HG02884 (cell line): ENCODE measurements around the gene IQCH.
"Not testable (repeated sequence)": the region's sequence is repeated elsewhere in the genome, so short reads cannot be mapped to it uniquely, and the experiment has no call there.

Experiments
- ATAC-seq: cut with Tn5 transposase; IDR thresholded peaks from one replicate; pipeline ENCODE4 v1.9.1; 2021; ENCODE audit warnings: mild to moderate bottlenecking, moderate library complexity; ENCODE audit not compliant: unreplicated experiment

Gene IQCH

DNA sequence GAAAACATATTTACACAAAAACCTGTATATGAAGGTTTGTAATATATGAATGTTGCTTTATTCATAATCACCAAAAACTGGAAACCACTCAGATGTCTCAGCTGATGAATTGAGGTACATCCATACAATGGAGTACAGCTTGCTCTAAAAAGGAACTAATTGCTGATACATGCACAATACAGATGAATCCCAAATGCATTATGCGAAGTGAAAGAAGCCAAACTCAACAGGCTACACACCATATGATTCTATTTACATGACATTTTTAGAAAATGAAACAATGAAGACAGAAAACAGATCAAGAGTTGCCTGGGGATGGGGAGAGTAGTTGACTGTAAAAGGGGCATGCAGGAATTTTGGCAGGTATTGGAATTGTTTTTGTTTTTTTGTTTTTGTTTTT lies 95.5 kb downstream of the IQCH start:
- ATAC-seq = no peak

DNA sequence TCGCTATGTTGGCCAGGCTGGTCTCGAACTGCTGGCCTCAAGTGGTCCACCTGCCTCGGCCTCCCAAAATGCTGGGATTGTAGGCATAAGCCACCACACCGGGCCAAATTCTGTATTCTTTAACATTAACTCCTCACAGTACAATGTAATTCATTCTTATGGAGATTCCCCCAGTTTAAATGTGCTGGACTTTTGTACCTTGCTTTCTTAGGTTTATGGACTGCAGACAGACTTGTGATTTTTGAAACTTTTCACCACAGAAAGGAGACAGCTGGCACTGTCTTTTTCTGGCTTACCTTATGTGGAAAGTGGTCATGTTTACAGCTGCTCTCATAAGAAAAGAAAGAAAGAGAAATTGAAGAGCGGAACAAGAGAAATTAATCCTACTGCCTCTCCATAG lies 103.8 kb downstream of the IQCH start:
- no peak for ATAC-seq

DNA sequence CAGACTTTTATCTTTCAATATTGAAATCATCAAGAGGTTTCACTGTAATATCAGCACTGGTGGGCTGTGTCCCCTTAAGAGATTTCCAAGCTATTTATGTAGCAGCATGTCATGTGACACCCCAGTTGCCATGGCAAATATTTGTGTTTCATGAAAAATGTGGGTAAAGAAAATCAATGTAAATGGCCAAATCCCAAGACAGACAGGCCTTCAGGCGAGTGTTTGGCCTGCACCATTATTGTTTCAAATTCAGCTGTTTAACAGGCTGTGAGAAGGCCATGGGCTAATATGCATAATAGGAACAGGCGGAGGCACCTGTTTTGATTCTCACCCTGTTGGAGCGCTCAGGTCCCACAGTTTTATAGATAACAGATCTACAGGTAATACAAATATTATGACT lies 104.2 kb downstream of the IQCH start:
- ATAC-seq = no peak

DNA sequence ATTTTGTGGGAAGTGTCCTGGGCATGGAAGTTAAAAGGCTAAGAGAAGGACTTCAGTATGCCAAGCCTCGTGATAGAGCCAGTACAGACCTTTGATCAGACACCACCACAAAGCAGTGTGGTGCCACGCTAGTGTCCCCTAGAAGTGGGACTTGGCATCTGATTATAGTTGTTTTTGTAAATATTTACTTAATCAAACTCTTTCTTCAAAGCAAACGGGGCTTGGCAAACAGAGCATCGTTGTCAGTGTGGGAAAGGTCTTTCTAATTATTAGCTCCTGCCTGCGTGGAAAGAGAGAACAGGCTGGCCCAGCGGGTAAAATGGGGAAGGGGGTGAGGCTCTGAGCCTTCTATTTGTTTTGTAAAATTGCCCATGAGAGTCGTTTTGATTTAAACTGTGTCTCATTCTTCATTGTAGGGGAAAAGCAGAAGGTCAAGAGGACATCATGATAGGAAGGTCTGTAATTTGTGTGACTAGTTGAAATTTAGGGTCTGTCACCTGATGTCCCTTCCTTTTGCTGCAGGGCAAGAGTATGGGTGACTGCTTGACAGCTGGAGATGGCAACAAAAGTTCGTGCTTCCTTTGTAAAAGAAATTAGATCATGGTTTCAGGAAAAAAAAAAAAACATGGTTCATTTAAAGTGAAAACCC lies 105.0 kb downstream of the IQCH start:
- no peak for ATAC-seq

DNA sequence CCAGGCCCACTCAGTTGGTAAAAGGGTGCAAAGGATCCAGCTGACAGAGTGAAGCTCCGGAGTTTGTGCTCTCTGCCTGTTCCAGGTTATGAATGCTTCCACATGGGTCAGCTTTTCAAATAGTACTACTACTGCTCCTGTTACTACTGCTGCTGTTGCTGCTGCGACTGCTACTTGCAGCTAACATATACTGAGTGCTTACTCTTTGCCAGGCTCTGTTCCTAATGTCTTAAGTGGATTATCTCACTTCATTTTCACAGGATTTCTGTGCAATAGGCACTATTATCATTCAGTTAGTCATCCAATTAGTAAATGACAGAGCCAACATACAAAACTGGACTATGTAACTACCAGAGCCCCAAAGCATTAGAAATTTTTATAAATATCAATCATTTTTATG lies 106.5 kb downstream of the IQCH start:
- no peak for ATAC-seq

DNA sequence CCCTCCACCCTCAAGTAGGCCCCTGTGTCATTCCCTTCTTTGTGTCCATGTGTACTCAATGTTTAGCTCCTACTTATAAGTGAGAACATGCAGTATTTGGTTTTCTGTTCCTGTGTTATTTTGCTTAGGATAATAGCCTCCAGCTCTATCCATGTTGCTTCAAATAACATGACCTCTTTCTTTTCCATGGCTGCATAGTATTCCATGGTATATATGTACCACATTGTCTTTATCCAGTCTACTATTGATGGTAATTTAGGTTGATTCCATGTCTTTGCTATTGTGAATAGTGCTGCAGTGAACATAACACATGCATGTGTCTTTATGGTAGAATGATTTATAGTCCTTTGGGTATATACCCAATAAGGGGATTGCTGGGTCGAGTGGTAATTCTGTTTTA lies 109.1 kb downstream of the IQCH start:
- ATAC-seq = not testable (repeated sequence)

DNA sequence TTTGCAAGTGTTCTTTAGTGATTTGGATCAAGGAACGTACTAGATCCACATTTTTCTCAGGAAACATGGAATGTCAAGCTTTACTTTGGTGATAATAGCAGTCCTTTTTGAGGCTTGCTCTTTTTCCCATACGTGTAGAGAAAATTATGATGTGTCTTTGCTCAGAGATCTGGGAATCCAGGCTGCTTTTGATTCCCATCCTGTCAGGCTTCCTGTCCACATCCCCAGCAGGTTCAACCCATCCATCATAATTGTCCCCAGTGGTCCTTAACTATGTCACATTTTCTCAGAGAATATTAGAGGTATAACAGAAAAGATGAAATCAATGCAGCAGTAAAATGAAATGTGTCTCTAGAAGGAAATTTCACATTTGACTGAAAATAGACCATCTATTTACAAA lies 111.4 kb downstream of the IQCH start:
- no peak for ATAC-seq

DNA sequence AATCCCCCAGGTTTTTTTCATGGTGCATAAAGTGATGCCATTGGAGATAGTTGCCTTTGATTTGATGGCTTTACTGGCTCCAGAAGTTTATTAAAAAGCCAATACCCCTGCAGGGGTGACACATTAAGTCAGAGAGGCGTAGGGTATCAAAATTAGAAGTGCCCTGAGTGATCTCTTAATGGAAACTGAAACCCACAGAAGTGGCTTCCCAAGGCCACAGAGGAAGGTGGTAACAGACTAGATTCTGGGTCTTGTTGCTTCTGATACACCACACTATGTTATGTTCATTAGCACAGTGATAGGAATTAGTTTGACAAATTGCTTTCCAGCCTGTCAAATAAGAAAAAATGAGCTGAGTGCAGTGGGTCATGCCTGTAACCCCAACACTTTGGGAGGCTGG lies 112.3 kb downstream of the IQCH start:
- ATAC-seq = no peak

DNA sequence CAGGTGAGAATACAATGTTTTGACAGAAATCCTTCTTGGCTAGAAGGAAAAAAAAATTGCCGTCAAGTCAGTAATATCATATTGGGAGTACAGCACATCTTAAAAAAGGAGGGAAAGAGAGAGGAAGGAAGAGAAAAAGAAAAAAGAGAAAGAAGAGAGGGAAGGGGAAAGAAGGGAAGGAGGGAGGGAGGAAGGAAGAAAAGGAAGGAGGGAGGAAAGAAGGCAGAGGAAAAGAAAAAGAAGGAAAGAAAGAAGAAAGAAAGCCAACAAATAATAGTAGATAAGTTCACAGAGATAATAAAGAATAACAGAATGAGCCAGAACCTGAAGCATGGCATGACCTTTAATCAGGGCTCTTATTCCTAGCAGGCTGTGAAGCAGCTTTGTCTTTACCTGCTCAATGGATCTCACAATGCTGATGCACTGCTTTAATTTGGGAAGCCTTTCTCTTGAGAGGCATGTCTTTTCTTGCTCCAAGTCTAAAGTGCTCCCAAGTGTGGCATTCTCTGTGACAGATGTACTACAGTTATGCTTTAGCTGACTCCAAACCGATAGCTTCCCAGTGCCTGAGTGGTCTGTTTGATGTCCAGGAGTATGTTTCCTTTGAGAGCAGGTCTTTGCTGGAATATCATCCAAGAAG lies 114.9 kb downstream of the IQCH start:
- ATAC-seq = no peak

DNA sequence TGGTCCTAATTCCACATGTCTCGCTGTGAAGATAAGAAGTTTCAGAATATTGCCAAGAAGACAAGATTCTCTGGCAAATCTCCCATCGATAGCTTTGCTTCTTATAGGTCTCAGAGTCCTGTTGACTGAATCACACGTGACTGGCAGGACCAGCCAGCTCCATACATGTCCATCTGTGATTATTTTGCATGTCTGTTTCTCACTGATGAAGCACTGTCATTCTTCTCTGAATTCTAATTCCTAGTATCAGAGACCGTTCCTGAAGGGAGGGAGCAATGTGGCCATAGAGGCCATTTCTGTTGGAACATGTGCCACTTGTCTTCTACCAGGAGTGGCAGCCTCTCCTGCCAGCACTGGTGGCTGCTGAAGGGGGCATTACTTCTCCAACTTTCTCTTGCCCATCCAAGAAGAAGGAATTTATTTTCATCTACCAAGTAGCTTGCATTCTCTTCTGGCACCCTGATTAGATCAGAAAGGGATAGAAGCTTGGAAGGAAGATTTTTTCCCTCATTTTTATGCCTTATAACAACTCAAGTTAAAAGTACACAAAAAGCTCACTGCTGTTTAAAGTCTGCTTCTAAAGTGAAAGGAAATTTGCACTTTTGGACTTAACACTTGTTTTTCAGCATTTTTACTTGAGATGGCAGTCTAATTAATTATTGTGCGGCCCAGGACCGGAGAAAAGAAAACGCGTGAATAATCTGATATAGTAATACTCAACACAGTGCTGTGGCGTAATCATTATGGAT lies 115.8 kb downstream of the IQCH start:
- no peak for ATAC-seq

DNA sequence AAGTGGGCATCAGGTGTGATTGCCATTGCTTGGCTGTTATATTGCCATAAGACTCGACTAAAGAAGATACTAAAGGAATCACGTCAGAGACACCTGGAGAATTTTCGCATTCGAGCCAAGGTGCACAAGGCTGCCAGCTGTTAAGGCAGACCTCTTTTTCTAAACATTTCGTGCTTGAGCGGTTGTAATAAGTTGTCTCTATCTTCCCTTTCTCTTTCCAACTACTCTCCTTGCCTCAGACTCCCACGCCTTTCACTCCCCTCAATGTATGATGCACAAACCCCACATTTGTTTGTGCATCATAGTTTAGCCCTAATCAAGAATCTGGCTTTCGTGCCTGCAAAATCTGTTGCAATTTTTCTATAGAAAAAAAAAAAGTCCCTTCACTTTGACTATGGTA lies 118.0 kb downstream of the IQCH start:
- no peak for ATAC-seq

DNA sequence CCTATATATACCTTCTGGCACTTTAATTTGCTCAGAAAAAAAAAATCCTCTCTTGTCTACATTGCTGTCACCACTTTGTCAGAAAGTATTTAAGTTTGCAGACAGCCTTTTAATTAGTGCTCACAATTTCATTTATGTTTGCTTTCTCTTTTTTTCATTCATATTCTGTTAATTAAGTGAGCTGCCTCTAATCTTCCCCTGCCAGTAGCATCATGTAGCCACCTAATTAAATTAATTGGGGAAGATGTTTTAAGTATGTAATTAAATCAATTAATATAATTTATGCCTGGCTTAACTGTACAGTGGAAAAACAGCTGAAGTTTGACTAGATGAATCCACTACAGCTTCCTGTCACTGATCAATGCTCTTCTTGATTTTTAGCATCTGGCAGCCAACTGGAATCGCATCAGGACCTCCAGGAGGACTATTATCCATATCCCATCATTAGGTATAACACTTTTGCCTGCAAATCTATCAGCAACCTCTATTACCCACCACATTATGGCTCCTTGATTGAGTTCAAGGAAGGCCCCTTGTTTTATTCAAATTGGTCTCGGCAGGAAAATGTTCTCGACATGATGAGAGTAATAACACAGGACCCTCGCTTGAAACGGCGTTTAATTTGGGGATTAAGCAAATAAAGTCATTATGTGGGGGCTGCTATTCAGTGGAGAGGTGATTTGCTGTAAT lies 118.5 kb downstream of the IQCH start:
- ATAC-seq = no peak

DNA sequence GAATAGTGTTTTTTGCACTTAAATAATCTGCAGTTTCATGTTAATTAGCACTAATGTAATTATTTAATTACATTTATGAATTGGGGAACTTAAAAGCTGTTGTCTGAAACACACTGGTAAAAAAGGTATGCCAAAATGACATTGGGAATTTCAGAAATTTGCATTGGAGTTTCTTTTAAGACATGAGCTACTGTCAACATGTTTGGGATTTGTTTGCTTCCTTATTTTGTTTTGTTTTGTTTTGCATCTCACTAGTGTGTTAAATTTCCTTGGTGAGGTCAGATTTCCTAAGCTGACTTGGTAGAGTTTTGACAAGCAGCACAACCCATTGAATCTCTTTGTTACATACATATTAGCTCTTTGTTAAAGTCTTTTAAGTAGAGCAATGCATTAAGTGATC lies 119.4 kb downstream of the IQCH start:
- no peak for ATAC-seq

DNA sequence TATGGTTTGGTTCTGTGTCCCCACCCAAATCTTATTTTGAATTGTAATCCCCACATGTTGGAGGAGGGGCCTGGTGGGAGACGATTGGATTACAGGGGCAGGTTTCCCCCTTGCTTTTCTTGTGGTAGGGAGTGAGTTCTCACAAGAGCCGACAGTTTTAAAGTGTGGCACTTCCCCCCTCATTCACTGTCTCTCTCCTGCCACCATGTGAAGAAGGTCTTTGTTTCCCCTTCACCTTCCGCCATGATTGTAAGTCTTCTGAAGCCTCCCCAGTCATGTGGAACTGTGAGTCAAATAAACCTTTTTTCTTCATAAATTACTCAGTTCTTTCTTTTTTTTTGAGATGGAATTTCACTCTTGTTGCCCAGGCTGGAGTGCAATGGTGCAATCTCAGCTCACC lies 124.9 kb downstream of the IQCH start:
- no peak for ATAC-seq

DNA sequence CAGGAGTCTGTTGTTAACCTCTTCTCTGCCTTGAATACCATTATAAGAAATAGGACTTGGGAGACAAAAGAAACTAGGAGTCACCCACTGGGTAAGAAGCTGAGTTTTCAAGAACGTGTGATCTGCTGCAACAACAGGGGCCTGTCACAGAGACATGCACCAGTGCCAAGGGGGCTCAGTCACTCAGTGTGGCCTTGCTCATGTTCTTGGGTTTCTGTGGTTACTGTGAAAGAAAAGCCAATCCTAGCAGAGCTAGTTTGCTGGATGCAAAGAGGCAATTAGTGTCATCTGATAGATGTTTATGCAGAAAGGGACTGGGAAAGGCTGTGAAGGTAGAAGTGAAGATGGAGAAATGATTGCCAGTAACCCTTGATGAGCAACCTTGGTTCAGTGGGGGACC lies 126.3 kb downstream of the IQCH start:
- ATAC-seq = no peak

DNA sequence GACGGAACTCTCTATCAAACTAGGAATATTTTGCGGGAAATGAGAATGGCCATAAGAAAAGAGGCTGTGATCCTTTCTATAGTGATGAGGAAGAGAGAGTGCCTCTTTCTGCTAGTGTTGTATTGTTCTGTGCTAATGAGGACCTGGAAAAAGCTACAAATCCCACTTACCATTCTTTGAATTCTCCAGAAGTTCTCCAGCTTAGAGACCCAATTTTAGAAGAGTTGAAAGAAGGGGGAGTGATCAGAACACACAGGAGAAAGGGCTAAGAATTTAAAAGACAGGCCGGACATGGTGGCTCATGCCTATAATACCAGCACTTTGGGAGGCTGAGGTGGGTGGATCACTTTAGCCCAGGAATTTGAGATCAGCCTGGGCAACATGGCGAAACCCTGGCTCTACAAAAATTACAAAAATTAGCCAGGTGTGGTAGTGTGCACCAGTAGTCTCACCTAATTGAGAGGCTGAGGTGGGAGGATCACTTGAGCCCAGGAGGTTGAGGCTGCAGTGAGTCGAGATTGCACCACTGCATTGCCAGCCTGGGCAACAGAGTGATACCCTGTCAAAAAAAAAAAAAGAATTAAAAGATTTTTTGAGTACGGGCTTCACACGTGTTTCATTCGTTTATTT lies 126.9 kb downstream of the IQCH start:
- ATAC-seq = no peak

DNA sequence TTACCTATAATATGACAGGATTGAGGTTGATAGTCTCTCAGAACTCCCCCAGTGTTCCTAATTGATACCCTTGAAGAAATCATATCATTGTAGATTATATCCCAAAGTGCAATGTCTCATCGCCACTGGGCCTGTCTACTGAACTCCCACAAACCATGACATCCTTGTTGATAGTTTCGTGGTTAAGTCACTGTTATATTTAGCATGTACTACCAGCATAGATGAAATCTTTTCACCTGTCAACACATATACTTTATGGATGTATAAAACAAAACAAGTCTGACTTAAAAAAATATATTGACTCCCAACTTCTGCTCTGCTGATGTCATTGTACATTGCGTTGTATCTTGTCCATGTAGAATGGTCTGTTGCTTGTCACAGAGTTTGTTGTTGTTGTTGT lies 128.1 kb downstream of the IQCH start:
- ATAC-seq = no peak

DNA sequence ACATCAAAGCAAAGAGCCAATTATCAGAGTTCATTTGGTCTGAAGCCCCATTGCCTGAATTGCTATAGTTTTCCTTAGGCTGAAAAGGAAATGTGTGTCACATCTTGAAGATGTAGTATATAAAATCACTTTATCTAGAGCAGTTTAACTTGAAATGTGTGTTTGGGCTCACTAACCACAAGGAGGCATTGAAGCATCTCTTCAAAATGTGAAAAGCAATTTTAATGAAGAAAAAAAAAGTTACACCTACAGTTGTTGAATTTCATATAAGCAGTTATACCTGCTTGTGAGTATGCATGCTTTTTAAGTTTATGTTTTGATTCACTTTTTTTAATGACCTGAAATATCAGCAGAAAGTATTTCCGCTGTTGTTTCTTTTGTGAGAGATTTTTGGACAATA lies 129.3 kb downstream of the IQCH start:
- no peak for ATAC-seq

DNA sequence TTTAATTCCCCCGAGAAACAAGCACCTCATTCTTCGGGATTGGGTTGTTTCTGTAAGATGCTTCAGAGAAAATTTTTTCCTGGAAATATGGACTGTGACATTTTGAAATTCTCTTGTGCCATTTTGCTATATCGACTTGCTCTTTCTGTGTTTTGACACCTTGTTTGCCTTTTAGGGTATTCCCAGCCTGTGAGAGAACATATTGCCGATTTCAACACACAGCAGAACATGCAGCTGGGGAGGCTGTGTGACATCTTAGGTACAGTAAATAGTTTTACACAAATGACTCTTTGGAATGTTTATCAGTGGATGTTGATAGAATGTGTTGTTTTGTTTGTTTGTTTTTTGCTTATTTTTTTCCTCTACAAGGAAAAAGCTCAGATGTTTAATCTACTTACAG lies 130.2 kb downstream of the IQCH start:
- no peak for ATAC-seq

DNA sequence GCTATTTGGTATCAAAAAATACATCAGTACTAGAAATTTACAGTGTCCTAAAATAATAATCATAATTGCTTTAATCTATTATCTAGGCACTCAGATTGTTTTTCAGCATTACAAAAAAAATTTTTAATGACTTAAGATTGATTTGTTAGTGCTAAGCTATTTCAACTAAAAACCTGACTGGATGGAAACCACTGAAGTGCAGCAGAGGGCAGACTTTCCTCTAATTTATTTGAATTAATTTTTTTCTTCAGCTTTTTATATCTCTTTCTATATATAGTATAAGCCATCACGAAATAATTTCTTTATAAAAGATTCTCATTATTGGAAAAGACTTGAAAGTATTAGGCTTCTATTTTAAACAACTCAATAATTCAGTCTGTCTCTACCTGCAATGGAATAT lies 131.4 kb downstream of the IQCH start:
- no peak for ATAC-seq

DNA sequence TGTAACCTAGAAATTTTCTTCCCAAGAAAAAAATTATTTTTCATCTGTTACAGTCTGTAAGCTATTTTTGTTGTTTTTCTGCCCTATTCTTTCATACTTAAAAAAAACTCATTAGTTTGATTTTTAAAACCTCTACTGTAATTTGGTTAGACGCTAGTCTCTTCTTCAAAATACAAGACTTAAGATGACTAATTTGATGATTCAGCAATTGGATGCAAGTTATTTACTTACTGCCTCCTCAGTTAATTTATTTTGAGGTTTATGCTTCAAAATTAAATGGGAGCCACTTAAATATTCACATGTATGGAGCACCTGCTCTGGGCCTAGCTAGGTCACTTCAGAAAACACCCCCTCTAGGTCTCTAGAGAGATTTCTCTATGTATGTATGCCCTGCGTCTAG lies 132.4 kb downstream of the IQCH start:
- no peak for ATAC-seq
